ENCODE results near the gene RIMOC1.
"Not testable (repeated sequence)": the region's sequence is repeated elsewhere in the genome, so short reads cannot be mapped to it uniquely, and the experiment has no call there.

RIMOC1 gene

DNA sequence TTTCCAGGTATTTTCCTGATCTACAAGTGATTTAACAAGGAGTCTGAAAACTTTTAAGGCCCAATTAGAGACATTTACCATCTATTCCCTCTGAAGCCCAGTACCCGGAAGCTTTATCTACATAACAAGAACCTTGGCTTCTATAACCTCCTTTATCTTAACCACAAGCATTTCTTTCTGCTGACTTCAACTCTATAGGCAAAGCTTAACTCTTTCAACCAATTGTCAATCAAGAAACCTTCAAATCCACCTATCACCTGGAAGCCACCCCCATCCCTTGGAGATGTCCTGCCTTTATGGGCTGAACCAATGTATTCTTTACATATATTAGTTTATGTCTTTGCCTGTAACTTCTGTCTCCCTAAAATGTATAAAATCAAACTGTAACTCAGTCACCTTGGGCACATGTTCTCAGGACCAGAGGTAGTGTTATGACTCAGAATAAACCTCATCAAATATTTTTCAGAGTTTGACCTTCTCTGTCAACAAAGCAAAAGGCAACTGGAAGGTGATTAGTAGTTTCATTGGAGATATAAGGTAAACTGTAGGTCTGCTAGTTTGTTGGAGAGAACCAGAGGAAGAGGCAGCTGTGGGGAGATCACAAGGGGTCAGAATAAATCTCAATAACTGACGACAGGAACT lies 13.0 kb upstream of the RIMOC1 start:
- DNase-seq (ENCODE audit: low read depth in 2 of 2, low spot score in 1 of 2), result no peak

DNA sequence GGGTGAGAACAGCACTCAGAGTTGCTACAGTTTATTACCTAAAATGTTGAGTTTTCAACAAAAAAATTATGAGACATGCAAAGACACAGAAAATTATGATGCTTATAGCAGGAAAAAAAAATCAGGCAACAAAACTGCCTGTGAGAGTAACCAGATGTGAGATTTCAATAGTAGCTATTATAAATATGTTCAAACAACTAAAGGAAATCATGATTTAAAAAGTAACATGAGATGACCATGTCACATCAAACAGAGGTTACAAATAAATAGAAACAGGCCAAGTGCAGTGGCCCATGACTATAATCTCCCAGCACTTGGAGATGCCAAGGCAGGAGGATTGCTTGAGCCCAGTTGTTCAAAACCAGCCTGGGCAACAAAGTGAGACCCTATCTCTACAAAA lies 12.1 kb upstream of the RIMOC1 start:
- DNase-seq (ENCODE audit: low read depth in 2 of 2, low spot score in 1 of 2), result no peak

- DNase-seq (ENCODE audit: low read depth in 2 of 2, low spot score in 1 of 2), result no peak
Measured at GRCh38 chr5:41893074-41893851, 10.9 kb upstream of the RIMOC1 start.

GRCh38 chr5:41896230-41896629 lies 7.9 kb upstream of the RIMOC1 start:
- DNase-seq (ENCODE audit: low read depth in 2 of 2, low spot score in 1 of 2), result no peak

DNA sequence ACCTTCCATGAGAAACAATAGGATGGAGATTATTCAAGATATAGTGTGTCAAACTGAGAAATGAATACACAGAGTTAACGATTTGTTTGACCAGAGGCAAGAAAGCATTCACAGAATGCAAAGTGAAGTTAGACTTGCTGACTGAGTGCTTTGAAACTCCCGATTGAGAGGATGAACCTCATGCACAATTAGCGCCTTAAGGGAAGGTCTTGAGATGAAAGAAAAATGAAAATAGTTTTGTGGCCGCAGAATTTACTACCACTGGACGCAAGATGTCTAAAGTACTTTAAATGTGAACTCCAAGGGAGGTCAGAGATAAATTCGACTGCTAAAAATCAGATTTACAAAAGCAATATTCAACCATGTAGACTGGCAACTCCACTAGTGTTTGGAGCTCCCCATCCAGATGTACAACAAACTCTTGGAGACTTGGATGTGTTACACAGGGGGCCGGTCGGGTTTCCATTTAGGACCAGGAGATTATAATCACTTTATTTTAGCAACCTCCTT lies 707 bp upstream of the RIMOC1 start:
- DNase-seq (ENCODE audit: low read depth in 2 of 2, low spot score in 1 of 2), result no peak

DNA sequence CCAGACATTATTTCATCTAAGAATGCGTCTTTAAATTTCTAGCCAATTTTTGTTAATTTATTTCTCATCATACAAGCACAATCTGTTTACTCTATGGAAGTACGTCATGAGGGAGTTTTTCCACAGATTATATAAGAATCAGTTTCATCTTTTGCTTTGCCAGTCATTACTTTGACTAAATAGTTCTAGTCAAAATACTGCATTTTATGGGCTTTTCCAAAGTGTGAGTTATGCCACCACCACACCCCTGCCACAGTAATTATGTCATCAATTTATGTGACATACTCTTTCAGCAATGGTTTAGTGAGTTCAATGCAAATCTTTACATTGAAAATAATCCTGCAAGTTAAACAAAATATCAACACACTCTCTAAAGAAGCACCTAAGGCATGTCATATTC lies 2.0 kb downstream of the RIMOC1 start:
- no peak for DNase-seq (ENCODE audit: low read depth in 2 of 2, low spot score in 1 of 2)

GRCh38 chr5:41908374-41909079 lies 4.4 kb downstream of the RIMOC1 start:
- no peak for DNase-seq (ENCODE audit: low read depth in 2 of 2, low spot score in 1 of 2)

- DNase-seq (ENCODE audit: low read depth in 2 of 2, low spot score in 1 of 2), result no peak
Measured at GRCh38 chr5:41918105-41918504, 14.0 kb downstream of the RIMOC1 start.

DNA sequence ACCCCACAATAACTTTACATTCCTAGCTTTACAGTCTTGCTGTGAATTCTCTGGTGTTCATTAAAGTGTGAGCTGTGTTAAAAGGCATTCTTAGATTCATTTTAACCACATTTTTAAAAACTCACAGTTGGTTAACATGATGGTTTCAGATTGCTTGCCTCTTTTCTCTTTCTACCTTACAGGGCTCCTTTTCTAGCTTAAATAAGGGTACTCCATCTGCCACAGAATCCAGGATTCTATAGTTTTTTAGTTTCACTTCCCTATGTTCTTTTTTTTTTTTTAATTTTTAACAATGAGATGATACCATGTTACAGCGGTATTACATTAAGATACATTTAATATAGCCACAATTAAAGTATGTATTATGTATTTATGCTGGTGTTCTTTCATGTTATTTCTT lies 17.0 kb downstream of the RIMOC1 start:
- no peak for DNase-seq (ENCODE audit: low read depth in 2 of 2, low spot score in 1 of 2)

GRCh38 chr5:41921874-41922273 lies 17.7 kb downstream of the RIMOC1 start:
- no peak for DNase-seq (ENCODE audit: low read depth in 2 of 2, low spot score in 1 of 2)

- DNase-seq (ENCODE audit: low read depth in 2 of 2, low spot score in 1 of 2), result no peak
Measured at GRCh38 chr5:41924526-41924871, 20.4 kb downstream of the RIMOC1 start.

GRCh38 chr5:41924872-41925554 lies 20.9 kb downstream of the RIMOC1 start, which contains the start of gene FBXO4:
Gene FBXO4 (plus strand): TSS chr5:41925281. CDS start chr5:41925310, 29 bp downstream.
- DNase-seq (ENCODE audit: low read depth in 2 of 2, low spot score in 1 of 2), result peak; percentile 49 to 72

- DNase-seq (ENCODE audit: low read depth in 2 of 2, low spot score in 1 of 2), result no peak
Measured at GRCh38 chr5:41925555-41925951, 21.4 kb downstream of the RIMOC1 start.

- DNase-seq (ENCODE audit: low read depth in 2 of 2, low spot score in 1 of 2), result no peak
Measured at GRCh38 chr5:41927604-41928003, 23.5 kb downstream of the RIMOC1 start.

GRCh38 chr5:41929035-41929434 lies 24.9 kb downstream of the RIMOC1 start:
- DNase-seq (ENCODE audit: low read depth in 2 of 2, low spot score in 1 of 2), result no peak

DNA sequence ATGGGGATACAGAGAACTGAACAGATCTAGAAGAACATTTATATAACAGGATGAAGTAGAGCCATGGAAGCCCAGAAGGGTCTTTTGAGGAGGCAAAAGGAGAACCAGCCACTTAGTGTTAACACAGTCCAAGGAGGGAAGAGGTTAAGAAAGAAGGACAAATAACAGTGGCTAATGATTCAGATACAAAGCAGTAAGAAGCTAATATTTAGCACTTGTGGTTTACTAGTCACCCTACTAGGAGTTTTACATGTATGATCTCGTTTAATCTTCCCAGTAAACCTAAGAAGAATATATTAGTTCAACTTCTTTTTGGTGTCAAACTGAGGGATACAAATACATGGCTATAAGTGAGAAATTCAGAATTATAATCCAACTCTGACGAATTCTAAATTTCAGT lies 28.6 kb downstream of the RIMOC1 start:
- no peak for DNase-seq (ENCODE audit: low read depth in 2 of 2, low spot score in 1 of 2)

DNA sequence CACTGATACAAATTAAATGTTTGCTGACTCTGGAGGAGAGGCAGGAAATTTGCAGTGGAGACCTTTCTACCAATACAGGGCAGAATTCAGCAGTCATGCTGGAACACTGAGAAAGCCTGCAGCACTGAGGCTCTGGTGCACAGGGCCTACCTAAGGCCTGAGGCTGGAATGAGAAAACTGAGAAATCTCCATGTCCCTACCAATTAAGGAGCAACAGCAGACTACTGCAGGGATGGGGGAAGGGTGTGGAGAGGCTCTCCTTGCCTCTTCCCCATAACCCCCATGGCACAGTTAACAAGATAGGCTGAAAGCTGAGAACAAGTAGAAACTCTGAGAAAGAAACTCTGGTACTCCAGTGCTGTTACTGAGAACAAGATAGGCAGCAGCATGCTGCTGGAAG lies 31.4 kb downstream of the RIMOC1 start:
- DNase-seq (ENCODE audit: low read depth in 2 of 2, low spot score in 1 of 2), result no peak

- DNase-seq (ENCODE audit: low read depth in 2 of 2, low spot score in 1 of 2), result no peak
Measured at GRCh38 chr5:41940641-41941040, 36.5 kb downstream of the RIMOC1 start.

DNA sequence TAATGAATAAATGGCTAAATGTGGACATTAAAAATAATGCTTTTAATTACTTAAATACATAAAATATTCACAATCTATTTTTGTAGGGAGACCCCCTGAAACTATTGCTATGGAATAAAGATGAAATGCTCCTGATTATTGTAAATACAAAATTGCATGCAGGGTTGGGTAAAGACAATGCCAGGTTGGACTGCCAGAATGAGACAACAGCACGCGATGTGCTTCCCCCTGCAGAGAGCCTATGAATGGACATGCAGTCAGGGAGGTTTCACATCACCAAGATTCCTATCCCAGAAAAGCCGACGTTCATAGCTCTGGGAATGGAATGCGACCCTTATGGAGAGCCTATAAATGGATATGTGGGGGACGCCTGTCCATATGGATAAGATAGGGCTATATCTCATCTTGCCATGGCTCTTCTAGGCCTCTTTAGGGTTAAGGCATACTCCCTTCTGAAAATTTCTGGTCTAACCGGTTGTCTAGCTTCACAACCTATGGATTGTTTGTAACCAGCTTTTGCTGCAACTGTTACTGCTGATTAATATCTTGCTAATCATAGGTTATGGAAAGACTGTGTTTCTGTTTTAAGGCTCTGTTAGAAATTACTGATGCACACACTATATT lies 41.3 kb downstream of the RIMOC1 start:
- DNase-seq (ENCODE audit: low read depth in 2 of 2, low spot score in 1 of 2), result not testable (repeated sequence)

GRCh38 chr5:41951224-41951623 lies 47.1 kb downstream of the RIMOC1 start:
- no peak for DNase-seq (ENCODE audit: low read depth in 2 of 2, low spot score in 1 of 2)

Data from stimulated activated CD8-positive, alpha-beta memory T cell treated with anti-CD3 and anti-CD28 coated beads, Interleukin-4, amount 100 ng/mL, for 4 hours (primary cell).